HCT116 (cell line): ENCODE results near the gene KCNMB1.

ENCODE experiments used
- CTCF ChIP-seq, 3 experiments: fragments of 200-600 bp in 1 of 3; sonication (generic) in 1 of 3; IDR thresholded peaks in 2 of 3; conservative IDR thresholded peaks in 1 of 3; 2 replicates each; pipeline ENCODE4 v1.5.1; 2012 to 2017; ENCODE audit warnings: low read depth in 2 of 3, low read length in 2 of 3, antibody characterized with exemption in 1 of 3, borderline replicate concordance in 1 of 3, control low read depth in 1 of 3, mild to moderate bottlenecking in 1 of 3, mixed read lengths in 1 of 3, mixed run types in 1 of 3, moderate library complexity in 1 of 3; ENCODE audit not compliant: insufficient read depth in 1 of 3
- EZH2 ChIP-seq: fragments of 200-600 bp; sonication (generic); IDR thresholded peaks from 2 replicates; pipeline ENCODE4 v1.6.1; 2017; ENCODE audit warnings: antibody characterized with exemption, mixed run types
- POLR2A ChIP-seq: IDR thresholded peaks from 2 replicates; pipeline ENCODE4 v1.7.0; 2011; ENCODE audit warnings: borderline replicate concordance; ENCODE audit not compliant: insufficient read depth, insufficient read length; ENCODE audit errors: extremely low read depth
- POLR2AphosphoS5 ChIP-seq: IDR thresholded peaks from 2 replicates; pipeline ENCODE4 v1.6.1; 2011; ENCODE audit warnings: mild to moderate bottlenecking, low read depth, low read length, moderate library complexity
- SRF ChIP-seq: IDR thresholded peaks from 2 replicates; pipeline ENCODE4 v1.6.1; 2012; ENCODE audit warnings: low read depth

GRCh38 chr5:170380361-170380951, 8.7 kb downstream of the KCNMB1 start:
- no peak for TF ChIP-seq CTCF (IDR thresholded peaks at IDR 0.05 in 2 of 3, conservative IDR thresholded peaks at IDR 0.05 in 1 of 3; ENCODE audit: borderline replicate concordance in 1 of 3, insufficient read depth in 1 of 3, low read depth in 2 of 3, low read length in 2 of 3)
- no peak for TF ChIP-seq POLR2AphosphoS5
- no peak for TF ChIP-seq POLR2A
- no peak for TF ChIP-seq SRF
- TF ChIP-seq EZH2, result no peak
